ENCODE data around the gene CYTH3. TPM values are rescaled to one million over a fixed set of nuclear protein-coding genes. Genes with fewer than 3 reads are reported as not detected.

CYTH3 gene
- total RNA-seq, 1 donor from 2014 or later = 15.6 TPM

DNA sequence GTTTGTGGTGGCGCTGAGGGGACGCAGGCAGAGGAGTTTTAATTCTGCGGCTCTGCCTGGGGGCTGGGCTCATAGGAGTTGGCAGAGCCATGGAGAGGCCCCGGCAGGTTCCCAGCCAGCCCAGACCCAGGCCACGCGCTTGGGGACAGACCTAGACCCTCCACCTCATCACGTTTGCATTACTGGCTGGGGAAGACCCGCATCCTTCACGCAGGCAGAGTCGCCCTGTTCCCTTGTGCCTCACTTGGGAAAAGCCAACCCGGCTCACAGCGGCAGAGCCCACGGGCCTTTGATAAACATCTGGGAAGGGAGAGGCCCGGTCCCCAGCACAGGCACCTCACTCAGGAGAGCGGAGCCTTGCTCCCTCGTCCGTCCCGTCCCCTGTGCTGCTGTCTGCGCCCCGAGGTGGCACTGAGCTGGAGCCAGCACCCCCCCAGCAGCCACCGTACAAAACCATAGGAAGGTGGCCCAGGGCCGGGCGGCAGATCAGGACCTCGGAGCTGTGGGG lies 112.8 kb downstream of the CYTH3 start:
- TF ChIP-seq, protein P1, sequence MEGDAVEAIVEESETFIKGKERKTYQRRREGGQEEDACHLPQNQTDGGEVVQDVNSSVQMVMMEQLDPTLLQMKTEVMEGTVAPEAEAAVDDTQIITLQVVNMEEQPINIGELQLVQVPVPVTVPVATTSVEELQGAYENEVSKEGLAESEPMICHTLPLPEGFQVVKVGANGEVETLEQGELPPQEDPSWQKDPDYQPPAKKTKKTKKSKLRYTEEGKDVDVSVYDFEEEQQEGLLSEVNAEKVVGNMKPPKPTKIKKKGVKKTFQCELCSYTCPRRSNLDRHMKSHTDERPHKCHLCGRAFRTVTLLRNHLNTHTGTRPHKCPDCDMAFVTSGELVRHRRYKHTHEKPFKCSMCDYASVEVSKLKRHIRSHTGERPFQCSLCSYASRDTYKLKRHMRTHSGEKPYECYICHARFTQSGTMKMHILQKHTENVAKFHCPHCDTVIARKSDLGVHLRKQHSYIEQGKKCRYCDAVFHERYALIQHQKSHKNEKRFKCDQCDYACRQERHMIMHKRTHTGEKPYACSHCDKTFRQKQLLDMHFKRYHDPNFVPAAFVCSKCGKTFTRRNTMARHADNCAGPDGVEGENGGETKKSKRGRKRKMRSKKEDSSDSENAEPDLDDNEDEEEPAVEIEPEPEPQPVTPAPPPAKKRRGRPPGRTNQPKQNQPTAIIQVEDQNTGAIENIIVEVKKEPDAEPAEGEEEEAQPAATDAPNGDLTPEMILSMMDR (conservative IDR thresholded peaks at IDR 0.05; ENCODE audit: low read depth, low read length) = no peak
- DNase-seq (ENCODE audit: low read depth) = no peak
- H3K4me3 ChIP-seq (ENCODE audit: low read depth, low read length) = no peak overlapping the region

GRCh38 chr7:6159097-6159483 lies 113.3 kb downstream of the CYTH3 start:
- no peak for DNase-seq (ENCODE audit: low read depth)
- H3K4me3 ChIP-seq (ENCODE audit: low read depth, low read length) = no peak overlapping the region
- TF ChIP-seq, protein P1 (conservative IDR thresholded peaks at IDR 0.05; ENCODE audit: low read depth, low read length) = no peak

DNA sequence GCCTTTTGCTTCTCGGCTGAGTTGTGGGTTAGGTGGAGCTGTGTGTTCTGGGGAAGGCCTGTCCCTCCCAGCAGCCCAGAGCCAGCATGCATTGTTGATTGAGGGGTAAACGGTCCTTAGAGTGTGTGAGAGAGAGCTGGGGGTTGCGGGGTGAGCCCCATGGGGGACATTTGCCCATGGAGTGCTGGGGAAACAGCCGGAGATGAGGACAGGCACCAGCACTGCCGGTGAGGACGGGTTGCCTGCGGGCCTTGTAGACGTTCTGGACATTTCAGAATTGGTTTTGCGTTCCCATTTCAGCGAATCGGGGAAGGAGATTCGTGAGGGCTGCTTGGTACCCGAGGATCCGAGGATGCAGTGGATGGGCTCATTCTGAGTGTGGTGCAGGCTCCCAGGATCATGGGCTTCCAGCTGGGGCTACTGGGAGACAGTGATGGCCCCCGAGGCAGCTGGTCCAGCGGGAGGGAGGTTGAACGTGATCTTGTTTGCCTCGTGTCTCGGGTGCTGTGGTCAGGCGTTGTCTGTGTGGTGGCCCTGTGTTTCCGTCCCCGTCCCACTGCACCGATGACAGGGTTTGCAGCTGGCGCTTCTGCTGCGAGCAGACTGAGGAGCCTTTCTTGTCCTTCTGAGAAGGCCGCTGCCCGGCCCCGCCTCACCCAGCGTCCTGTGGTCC lies 113.9 kb downstream of the CYTH3 start:
- no peak for DNase-seq (ENCODE audit: low read depth)
- TF ChIP-seq, protein P1 (conservative IDR thresholded peaks at IDR 0.05; ENCODE audit: low read depth, low read length) = no peak
- H3K4me3 ChIP-seq (ENCODE audit: low read depth, low read length) = no peak overlapping the region

DNA sequence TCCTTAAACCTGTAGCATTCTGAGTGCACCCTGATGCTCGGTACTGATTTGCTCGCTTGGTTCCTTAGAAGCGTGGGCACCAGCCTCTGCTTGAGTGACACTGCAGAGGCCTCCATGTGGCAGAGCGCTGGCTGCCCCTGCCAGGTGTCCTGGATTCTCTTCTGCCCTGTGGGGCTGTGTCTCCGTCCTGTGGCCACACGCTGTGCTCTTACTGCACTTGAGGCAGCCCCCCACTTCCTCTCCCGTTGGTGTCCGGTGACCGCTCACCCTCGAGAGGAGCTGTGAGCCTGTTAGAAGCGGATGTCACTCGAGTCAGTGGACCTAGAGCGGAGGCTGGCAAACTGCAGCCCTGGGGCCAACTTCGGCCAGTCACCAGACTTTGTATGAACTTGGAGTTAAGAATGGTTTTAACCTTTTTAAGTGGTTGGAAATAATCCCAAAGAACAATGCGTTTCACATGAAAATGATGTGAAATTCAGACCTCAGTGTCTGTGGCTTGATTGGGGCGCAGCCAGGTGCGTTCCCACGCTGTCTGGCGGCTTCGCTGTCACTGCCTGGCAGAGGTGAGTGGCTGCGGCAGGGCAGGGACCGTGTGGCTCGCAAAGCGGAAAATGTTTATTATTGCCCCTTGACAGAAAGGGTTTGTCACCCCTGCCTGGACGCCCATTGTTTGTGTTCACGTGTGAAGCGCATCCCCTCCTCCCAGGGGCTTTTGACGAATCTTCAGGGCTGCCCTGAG lies 114.6 kb downstream of the CYTH3 start:
- DNase-seq (ENCODE audit: low read depth) = no peak
- no peak overlapping the region for H3K4me3 ChIP-seq (ENCODE audit: low read depth, low read length)
- TF ChIP-seq, protein P1 (conservative IDR thresholded peaks at IDR 0.05; ENCODE audit: low read depth, low read length) = no peak

DNA sequence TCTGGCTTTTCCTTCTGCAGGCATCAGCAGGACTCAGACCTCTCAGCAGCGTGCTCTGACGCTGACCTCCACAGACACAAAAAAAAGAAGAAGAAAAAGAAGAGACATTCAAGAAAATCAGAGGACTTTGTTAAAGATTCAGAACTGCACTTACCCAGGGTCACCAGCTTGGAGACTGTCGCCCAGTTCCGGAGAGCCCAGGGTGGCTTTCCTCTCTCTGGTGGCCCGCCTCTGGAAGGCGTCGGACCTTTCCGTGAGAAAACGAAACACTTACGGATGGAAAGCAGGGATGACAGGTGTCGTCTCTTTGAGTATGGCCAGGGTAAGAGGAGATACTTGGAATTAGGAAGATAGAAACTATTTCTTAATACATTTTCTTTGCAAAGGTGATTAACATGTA lies 115.7 kb downstream of the CYTH3 start:
- no peak for DNase-seq (ENCODE audit: low read depth)
- TF ChIP-seq, protein P1 (conservative IDR thresholded peaks at IDR 0.05; ENCODE audit: low read depth, low read length) = no peak
- H3K4me3 ChIP-seq (ENCODE audit: low read depth, low read length) = no peak overlapping the region

- TF ChIP-seq, protein P1 (conservative IDR thresholded peaks at IDR 0.05; ENCODE audit: low read depth, low read length) = no peak
- no peak for DNase-seq (ENCODE audit: low read depth)
- H3K4me3 ChIP-seq (ENCODE audit: low read depth, low read length) = no peak overlapping the region
These were observed 116.8 kb downstream of the CYTH3 start for GRCh38 chr7:6155596-6155995.
